SH-SY5Y (cell line): ENCODE data around the gene MRPL28.

Experiments used
- GATA2 ChIP-seq: IDR thresholded peaks from 2 replicates; pipeline ENCODE4 v1.6.1; 2011; ENCODE audit warnings: mild to moderate bottlenecking, low read depth, low read length
- GATA3 ChIP-seq: IDR thresholded peaks from 2 replicates; pipeline ENCODE4 v1.6.1; 2011; ENCODE audit warnings: low read depth, mild to moderate bottlenecking, low read length, moderate library complexity

DNA sequence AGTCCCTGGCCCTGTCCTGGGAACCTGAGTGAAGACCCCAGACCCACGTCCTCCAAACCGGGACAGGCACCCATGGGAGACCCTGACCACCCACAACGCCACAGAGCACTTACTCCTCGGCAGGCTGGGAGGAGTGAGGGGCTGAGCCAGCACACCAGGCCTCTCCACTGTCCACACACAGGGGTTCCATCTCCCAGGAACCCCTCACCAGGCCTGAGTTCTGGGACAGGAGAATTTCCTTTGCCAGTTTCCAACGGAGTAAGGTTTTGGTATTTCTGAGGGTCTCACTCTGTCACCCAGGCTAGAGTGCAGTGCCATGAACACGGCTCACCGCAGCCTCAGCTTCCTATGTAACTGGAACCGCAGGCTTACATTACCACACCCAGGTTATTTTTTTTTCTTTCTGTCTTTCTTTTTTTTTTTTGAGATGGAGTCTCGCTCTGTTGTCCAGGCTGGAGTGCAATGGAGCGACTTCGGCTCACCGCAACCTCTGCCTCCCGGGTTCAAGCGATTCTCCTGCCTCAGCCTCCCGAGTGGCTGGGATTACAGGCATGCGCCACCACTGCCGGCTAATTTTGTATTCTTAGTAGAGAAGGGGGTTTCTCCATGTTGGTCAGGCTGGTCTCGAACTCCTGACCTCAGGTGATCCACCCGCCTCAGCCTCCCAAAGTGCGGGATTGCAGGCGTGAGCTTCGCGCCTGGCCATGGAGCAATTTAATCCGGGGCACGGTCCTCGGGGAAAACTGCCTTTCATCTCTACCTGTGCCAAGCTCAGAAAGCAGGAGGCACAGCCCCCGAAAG, 9.8 kb upstream of the MRPL28 start:
- TF ChIP-seq GATA2 (no peak), GATA3 (no peak)
